Kidney glomerular epithelial cell (primary cell): Measurements from ENCODE around the gene RDM1.

ENCODE experiments used
- DNase-seq: peaks from one replicate; lab custom pipeline; 2025; lab: John Stamatoyannopoulos, UW

RDM1 gene

DNA sequence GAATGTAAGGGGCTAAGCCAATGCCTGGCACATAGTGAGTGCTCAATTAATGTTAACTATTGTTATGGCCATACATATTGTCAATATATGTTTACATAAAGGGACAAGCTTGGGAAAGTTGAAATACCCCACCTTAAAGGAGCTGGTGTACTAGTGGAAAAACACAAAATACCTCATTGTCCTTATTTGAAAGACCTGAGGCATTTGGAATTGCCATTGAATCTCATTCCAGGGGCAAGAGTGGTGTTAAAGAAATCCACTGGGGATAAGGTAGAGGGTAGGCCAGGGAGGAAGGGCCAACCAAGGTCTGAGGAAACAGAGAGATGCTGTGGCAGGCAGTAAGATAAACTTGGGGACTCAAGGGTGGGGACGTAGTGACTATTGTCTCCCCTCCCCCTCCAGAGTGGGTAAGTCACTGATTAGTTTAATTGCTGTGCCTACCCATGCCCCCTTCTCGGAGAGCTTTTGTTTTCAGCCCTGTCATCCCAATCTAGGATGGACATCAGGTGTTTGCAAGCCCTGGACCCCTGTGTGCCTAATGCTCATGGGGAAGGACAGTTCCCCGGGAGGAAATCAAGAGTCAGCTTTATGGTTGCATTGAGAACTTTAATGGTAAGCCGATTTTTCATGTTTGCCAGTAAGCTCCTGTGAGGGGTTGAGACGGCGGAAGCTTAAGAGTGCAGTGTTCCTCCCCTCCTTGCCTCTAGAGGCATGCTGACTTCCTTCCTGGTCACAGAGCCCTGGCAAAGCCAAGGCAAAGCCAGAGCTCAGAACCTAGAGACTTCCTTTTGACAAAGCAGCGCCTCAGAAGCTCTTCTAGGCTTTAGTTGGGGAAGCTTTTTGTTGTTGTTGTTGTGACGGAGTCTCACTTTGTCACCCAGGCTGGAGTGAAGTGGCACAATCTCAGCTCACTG lies 59.4 kb downstream of the RDM1 start:
- no peak for DNase-seq

DNA sequence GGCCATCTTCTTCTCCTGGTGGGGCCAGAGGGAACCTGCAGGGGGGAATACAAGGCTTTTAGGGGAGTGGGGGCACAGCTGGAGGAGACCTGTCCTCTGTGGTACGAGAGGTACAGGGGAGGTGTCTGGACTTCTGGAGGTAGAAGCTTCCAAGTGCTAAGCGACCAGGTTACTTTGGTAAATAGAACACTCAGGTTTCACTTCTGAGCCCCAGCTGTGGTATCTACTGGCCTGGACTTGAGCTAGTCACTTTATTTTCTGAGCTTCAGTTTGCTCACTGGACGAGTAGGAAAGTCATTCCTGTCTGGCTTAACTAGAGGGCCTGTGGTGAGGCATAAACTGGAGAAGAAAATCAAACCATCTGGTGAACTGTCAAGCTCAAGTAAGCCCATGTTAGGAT lies 61.8 kb downstream of the RDM1 start, which contains the start of gene HEATR9:
Gene HEATR9, minus strand, starts transcription at position 155 of the 400 bp plus-strand sequence. Its CDS starts 149 bp downstream, at position 6.
- no peak for DNase-seq
